GM18870 (cell line): ENCODE data around the gene CDK8.
"Not testable (repeated sequence)": the region's sequence is repeated elsewhere in the genome, so short reads cannot be mapped to it uniquely, and the experiment has no call there.

Experiments used
- ATAC-seq: cut with Tn5 transposase; IDR thresholded peaks from one replicate; pipeline ENCODE4 v1.9.1; 2021; ENCODE audit warnings: moderate library complexity; ENCODE audit not compliant: unreplicated experiment

Gene CDK8

DNA sequence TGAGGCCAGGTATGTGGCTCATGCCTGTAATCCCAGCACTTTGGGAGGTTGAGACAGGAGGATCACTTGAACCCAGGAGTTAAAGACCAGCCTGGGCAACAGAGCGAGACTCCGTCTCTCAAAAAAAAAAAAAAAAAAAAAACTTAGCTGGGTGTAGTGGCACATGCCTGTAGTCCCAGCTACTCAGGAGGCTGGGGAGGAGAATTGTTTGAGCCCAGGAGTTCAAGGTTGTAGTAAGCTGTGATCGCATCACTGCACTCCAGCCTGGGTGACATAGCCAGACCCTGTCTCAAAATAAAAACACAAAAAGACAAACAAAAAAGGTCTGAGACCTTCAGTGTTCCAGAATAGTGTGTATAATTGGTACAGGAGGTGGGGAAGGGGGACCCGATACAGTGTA lies 1.9 kb upstream of the CDK8 start:
- ATAC-seq: not testable (repeated sequence)

DNA sequence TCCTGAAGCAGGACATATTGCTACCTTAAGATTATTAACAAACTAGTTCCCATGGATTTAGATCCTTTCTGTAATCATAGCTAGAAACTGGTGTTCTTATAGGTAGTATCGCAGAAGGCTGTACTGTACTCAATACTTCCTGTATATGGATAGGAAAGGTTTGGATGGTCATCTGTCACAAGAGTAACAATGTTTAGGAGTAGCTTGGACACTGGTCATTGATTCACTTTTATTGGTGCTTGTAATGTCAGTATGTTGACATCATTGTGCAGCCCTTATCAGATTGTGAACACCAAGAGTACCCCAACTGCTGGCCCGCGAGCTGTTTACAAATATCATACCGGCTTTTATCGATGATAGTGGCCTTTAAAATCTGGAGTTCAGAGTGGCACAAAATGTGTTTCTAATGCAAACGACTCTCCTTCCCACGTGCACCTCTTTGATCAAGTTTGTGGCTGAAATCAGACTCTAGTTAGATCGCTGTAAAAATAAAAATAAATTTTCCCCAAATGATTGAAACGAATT lies 605 bp upstream of the CDK8 start:
- no peak for ATAC-seq

DNA sequence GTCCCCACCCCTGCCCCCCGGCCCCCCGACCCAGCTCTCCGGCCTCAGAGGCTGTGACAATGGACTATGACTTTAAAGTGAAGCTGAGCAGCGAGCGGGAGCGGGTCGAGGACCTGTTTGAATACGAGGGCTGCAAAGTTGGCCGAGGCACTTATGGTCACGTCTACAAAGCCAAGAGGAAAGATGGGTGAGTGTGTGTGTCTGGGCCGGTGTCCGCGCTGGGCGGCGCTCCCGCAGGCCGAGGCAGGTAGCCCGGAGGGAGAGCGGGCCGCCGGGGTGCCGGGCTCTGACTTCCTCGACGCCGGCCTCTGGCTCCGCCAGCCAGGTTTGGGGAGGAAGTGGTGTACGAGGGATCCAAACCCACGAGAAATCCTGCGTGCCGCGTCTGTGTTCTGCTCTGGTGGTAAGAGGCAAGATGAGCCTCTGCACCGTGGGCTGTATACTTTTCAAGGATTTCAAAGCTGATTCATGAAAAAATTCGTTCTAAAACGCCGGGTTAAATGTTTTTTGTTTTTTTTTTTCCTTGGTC lies 718 bp downstream of the CDK8 start:
- no peak for ATAC-seq

DNA sequence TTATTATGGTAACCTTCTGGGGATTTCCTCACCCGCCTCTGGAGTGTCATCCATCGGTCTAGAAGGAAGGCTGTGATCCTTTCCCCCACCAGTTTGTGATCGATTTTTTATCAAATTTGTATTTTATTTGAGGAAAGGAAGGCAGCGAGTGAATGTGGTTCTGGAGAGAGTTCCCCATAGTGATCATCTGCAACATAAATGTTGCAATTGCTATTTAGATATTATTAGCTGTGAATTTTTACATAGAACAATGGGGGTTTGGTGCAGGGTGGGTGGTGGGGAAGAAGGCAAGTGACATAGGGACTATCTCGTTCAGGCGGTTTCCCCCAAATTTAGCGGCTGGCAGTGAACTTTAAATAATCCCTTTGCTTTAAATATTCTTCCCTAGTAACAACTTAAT lies 1.2 kb downstream of the CDK8 start:
- no peak for ATAC-seq

DNA sequence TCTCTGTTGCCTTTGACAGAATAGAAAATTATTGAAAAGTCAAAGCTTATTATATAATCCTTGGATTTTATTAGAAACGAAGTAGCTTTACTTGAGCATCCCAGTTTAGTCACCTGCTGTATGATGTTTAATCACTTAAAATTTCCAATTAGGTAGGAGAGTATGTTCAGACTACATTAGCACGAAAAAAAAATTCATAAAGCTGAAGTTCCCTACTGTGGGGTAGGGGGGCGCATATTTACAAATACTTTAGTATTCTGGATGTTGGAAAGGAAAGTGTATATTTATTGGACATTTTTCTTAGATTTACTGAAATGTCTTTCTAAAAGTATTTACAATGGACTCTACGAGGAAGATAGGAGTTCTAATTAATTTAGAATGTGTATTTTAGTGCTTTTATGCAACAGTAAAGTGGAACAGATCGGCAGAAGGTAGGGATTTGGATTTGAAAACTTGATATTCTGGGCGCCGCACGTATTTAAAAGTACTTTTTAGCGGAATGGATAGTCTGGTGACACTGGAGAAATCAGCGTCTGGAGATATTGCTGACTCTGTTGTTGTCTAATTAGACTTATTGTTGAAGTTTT lies 1.9 kb downstream of the CDK8 start:
- no peak for ATAC-seq

DNA sequence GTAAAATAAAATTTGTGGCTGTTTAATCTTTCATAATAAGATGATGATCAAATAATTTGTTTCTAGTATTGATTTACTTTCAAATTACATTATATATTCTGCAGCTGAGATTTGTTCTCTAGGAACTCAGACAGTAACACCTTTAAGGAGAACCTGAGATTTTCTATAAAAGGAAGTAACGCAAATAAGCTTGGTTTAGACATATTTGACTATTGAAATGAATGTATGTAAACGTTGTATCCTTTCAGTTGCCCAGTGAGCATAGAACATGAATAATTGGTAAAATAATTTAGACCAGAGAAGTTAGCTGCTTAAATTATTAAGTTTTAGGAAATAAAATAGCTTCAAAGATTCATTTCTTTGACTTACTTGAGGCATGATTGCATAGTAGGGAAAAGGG lies 3.1 kb downstream of the CDK8 start:
- ATAC-seq: no peak

DNA sequence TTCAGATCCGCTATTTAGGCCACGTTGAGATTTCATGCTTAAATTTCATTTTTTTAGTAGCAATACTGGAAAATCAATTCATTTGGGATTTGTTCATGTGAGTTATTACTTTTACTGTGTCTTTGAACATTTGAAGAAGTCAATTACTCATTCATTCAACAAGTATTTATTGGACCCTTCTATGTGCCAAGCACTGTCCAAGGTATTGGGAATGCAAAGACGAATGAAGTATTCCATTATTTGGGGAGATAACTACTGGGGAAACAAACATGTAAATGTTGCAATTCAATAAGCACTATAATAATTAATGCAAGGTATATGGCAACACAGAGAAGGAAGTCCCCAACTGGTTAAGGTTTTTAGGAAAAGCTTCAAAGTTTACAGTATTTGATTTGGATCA lies 5.7 kb downstream of the CDK8 start:
- ATAC-seq: no peak

DNA sequence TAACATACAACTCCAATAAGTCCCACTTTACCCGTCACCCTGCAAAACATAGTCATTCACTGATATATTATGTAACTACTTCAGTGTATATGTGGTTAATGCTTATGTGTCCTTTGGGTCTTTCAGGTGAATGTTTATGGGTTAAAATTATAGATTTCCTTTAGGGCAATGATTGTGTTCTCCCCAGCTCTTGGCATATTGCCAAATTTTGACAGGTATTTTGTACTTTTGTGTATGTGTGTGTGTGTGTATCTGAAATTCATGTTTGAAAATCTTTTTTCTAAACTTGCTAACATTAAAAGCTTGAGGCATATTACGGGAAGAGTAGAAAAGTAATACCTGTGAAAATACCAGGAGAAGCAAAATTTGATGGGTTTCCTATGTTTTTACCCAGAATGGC lies 8.2 kb downstream of the CDK8 start:
- no peak for ATAC-seq

DNA sequence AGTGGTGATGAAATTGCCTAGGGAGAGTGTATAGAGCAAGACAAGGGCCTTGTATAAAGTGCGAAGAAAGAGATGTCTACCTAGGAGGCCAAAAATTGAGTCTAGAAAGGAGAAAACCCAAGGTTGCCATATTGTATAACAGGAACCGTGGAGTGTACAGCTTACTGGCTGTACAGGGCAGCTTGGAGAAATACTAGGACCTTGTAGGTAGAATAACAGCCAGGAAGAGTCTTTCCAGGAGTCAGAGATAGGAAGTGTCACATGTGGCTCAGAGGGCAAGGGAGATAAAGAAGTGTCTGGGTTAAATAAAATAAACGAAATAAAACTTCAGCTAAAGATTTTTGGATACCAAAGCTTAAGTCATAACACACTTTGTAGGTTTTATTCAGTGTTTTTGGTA lies 12.4 kb downstream of the CDK8 start:
- ATAC-seq: no peak

DNA sequence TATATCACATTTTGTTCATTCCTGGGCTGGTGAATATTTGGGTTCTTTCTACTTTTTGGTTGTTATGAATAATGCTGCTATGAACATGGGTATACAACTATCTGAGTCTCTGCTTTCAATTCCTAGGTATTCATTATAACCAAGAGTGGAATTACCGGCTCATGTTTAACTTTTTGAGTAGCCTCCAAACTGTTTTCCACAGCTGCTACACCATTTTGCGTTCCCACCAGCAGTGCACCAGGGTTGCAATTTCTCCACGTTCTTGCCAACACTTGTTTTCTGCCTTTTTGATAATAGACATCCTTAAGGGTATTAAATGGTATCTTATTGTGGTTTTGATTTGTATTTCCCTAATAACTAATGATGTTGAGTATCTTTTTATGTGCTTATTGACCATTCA lies 16.8 kb downstream of the CDK8 start:
- no peak for ATAC-seq

DNA sequence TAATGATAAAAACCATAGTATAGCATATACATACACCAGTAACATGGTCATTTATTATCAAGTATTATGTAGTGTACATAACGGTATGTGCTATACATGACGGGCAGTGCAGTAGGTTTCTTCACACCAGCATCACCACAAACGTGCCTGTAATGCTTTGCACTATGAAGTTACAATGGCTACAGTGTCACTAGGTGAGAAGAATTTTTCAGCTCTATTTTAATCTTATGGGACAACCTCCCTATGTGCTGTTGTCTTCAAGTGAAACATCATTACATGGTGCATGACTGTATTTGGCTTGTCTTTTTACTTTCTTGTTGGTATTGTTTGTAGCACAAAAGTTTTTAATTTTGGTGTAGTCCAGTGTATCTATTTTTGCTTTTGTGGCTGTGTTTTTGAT lies 18.7 kb downstream of the CDK8 start:
- no peak for ATAC-seq

DNA sequence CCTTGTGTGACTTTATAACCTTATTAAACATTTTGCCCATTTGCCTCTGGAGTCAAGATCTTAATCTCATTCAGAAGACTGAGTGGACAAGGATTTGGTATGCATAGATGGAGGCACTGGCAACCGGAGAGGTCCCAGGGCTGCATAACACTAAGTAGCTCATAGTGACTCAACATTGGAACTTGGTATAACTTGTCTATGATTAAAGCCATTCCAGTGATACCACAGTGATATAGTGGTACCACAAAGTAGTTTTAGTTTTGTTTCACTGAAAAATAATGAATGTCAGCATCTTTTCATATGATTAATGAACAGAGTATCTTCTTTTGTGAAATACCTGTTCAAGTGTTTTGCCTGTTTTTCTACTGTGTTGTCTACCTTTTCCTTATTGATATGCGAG lies 26.4 kb downstream of the CDK8 start:
- ATAC-seq: no peak

DNA sequence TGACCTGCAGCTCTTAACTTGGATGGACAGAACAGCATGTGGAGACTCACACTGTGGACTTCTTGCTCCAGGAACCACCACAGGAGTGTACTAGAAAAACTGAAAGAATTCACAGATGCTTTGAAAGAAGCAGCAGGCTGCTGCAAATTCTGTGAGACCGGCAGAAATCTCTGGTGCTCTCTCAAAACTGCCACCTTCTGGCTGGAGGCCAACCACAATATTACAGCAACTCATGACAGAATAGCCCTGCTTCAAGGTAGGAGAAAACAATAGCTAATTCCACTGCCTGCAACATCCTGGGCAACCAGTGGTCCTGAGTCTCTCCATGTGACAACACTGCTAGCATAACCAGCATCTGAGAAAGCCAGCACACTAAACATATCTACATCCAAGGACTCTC lies 26.9 kb downstream of the CDK8 start:
- no peak for ATAC-seq

DNA sequence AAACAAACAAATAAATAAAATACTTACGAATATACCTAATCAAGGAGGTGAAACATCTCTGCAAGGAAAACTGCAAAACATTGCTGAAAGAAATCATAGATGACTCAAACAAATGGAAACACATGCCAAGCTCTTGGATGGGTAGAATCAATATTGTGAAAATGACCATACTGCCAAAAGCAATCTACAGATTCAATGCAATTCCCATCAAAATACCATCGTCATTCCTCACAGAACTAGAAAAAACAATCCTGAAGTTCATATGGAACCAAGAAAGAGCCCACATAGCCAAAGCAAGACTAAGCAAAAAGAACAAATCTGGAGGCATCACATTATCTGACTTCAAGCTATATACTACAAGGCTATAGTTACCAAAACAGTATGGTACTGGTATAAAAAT lies 32.0 kb downstream of the CDK8 start:
- ATAC-seq: not testable (repeated sequence)

DNA sequence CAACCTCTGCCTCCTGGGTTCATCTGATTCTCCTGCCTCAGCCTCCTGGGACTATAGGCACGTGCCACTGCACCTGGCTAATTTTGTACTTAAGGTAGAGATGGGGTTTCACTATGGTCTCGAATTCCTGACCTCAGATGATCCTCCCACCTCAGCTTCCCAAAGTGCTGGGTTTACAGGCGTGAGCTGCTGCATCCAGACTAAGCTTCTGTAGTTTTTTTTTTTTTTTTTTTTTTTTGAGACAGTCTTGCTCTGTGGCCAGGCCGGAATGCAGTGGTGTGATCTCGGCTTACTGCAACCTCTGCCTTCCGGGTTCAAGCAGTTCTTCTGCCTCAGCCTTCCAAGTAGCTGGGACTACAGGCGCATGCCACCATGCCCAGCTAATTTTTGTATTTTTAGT lies 34.9 kb downstream of the CDK8 start:
- not testable (repeated sequence) for ATAC-seq

DNA sequence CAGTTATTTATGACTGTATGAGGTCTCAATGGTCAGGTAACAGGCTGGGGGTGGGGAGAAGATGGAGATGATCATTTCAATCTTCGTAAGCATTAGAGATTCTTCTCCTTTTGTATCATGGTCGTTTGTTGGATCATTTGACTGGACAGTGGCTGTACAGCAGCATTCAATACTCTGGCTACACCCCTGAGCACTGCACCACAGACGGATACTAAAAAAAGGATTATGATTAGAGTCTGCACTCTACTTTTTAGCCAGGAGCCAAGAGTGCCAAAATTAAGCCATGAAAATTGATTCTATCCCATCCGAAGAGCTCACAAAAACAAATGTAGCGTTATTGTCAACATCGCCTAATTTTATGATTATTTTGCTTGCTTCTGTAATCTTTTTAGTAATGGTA lies 41.9 kb downstream of the CDK8 start:
- ATAC-seq: no peak

DNA sequence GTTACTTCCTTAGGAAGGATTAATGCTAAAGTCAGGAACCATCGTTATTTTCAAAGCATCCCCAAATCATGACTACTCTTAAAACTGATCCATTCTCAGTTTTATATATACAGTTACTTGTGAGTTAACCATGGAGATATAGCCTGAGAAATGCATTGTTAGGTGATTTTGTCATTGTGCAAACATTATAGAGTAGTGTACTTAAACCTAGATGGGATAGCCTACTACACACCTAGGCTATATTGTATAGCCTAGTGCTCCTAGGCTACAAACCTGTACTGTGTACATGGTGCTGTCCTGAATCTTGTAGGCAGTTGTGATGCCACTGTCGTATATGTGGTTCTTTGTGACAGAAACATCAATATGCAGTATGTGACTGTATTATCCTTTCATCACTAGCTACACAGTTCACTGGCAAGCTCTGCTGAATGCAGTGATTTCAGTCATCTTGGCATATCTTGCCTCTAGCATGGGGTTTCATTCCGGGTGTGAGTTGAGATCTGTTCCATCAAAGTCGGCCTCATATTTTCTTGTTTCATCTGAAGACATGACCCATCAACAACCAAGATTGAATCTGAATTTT lies 45.3 kb downstream of the CDK8 start:
- ATAC-seq: no peak

DNA sequence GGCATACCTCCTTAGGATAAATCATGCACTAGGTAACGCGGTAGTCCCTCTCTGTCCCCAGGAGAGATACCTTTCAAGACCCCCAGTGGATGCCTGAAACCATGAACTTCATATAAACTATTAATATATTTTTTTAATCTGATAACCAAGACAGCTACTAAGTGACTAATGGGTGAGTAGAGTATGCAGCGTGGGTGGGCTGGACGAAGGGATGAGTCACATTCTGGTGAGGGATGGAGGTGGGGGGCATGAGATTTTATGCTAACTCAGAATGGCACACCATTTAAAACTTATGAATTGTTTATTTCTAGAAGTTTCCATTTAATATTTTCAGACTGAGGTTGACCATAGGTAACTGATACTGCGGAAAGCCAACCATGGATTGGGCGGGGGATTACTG lies 46.2 kb downstream of the CDK8 start:
- ATAC-seq: no peak

DNA sequence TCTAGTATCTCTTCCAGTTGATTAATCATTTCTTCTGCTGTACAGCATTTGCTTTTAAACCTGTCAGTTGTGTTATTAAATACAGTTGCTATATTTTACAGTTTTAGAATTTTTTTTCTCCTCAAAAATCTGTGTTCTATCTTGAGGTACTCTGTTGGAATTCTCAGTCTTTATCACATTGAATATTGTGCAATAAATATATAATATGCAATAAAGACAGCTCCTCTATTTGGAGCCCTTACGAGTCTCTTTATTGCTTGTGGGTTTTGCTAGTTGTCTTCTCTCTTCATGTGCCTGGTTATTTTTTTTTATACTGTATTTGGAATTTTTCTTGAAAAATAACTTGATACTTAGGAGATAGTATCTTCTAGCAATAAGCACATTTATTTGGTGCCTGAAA lies 51.7 kb downstream of the CDK8 start:
- no peak for ATAC-seq

DNA sequence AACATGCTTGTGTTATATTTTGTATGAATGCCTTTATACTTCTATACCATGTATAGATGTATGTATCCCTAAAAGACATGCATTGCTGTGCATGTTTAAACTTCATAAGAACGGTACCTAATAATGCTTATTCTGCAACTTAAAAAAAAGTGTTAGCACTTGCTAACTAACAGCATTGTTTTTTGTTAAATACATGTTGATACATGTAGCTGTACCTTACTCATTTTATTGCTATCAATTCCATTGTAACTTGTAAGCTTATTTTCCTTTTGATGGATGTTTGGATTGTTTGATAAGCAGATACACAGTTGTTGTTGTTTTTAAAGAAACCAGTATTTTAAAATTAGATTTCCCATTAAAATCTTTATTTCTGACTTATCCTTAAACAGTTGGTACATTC lies 53.8 kb downstream of the CDK8 start:
- ATAC-seq: no peak

DNA sequence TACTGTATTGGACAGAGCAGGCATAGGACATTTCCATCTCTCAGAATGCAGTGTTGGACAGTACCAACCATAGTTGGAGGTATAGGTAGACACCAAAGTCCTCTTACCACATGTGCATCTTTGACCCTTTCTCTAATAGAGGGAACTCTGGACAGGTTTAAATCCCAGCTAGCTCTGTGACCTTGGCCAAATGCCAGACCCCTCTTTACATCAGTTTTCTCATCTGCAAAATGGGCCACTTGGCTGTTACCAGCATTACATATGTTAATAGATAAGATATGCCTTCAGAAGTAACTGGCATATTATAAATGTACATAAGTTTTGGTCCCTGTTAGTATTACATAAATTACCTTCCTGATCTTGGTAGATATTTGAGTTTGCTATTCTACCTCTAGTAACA lies 54.3 kb downstream of the CDK8 start:
- ATAC-seq: no peak

DNA sequence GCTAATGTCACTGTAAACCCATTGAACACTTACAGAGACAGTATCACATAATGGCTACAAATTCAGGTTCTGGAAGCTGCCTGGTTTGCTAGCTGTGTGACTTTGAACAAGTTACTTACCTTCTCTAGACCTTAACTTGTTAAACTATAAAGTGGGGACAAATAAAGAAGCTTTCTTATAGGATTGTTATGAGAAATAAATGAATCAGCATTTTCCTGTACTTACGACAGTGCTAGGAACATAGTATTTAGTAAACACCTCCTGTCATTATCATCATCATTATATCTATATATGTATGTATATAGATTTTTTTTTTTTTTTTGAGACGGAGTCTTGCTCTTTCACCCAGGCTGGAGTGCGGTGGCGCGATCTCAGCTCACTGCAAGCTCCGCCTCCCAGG lies 54.9 kb downstream of the CDK8 start:
- ATAC-seq: no peak

DNA sequence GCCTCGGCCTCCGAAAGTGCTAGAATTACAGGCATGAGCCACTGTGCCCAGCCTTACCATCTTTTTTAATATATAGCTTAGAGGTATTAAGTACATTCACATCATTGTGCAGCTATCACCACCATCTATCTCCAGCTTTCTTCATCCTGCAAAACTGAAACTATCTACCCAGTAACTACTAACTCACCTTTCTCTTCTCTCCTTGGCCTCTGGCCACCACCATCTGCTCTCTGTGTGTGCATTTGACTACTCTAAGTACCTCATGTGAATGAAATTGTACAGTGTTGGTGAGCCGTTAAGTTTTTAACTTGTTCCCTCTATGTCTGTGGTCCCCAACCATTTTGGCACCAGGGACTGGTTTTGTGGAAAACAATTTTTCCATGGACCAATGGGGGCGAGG lies 56.1 kb downstream of the CDK8 start:
- ATAC-seq: no peak
